B cell (primary cell): Measurements from ENCODE around the gene SLC2A3. TPM values are rescaled to one million over a fixed set of nuclear protein-coding genes. Genes with fewer than 3 reads are reported as not detected.
A peak's percentile ranks its signal among the peaks of the same experiment; 100 is the strongest.
"Not testable (repeated sequence)": the region's sequence is repeated elsewhere in the genome, so short reads cannot be mapped to it uniquely, and the experiment has no call there.

Source experiments
- ATAC-seq: fragments of 200-7000 bp; cut with Tn5 transposase; one replicate; pipeline ENCODE4 v1.10.0; 2021; ENCODE audit warnings: low read depth, mild to moderate bottlenecking, moderate number of reproducible peaks, moderate library complexity
- CTCF ChIA-PET: fragments of 350-600 bp; sonication (Branson Sonifier 250); formaldehyde crosslinking; loops from one replicate; lab custom pipeline; 2021; ENCODE audit warnings: antibody characterized with exemption, inconsistent platforms; lab: Charles Lee
- POLR2A ChIA-PET: fragments of 350-600 bp; sonication (Branson Sonifier 250); formaldehyde crosslinking; loops from one replicate; lab custom pipeline; 2021; ENCODE audit warnings: antibody characterized with exemption; lab: Charles Lee
- DNase-seq: peaks from one replicate; pipeline ENCODE4 v3.0.0; 2013
- H2AFZ ChIP-seq: 2 replicates; pipeline ENCODE4 v1.6.1; 2012; ENCODE audit warnings: mild to moderate bottlenecking, low read depth, low read length; ENCODE audit not compliant: insufficient read depth, poor library complexity, severe bottlenecking
- H3K27ac ChIP-seq, 2 donors: 1 replicate in 1 of 2; 2 replicates in 1 of 2; pipeline ENCODE4 v1.5.1; 2012 to 2013; ENCODE audit warnings: low read length in 2 of 2, mild to moderate bottlenecking in 2 of 2, moderate library complexity in 1 of 2
- H3K27me3 ChIP-seq, 4 experiments: fragments of 200-600 bp in 1 of 4; sonication (generic) in 1 of 4; replicated peaks in 1 of 4; 1 replicate in 2 of 4; 2 replicates in 2 of 4; pipeline versions ENCODE4 v1.6.1 to v1.7.0; 2013 to 2016; ENCODE audit warnings: low read length in 3 of 4, mild to moderate bottlenecking in 2 of 4, mixed read lengths in 1 of 4, moderate library complexity in 1 of 4; ENCODE audit not compliant: insufficient read depth in 4 of 4, control insufficient read depth in 3 of 4; ENCODE audit errors: control extremely low read depth in 1 of 4
- H3K36me3 ChIP-seq, 2 experiments: replicated peaks in 1 of 2; 1 replicate in 1 of 2; 2 replicates in 1 of 2; pipeline versions ENCODE4 v1.6.1 to v1.7.1; 2013; ENCODE audit warnings: low read length in 1 of 2; ENCODE audit not compliant: insufficient read depth in 2 of 2, control insufficient read depth in 1 of 2; ENCODE audit errors: control extremely low read depth in 1 of 2, extremely low read depth in 1 of 2
- H3K4me1 ChIP-seq, 2 donors: fragments of 200-600 bp in 1 of 2; sonication (generic) in 1 of 2; 1 replicate in 1 of 2; 2 replicates in 1 of 2; pipeline versions ENCODE4 v1.5.1 to v1.6.1; 2013 to 2017; ENCODE audit warnings: low read length in 2 of 2; ENCODE audit not compliant: control insufficient read depth in 2 of 2, insufficient read depth in 2 of 2
- H3K4me2 ChIP-seq: replicated peaks from 2 replicates; pipeline ENCODE3; 2012; ENCODE audit warnings: mild to moderate bottlenecking, low read depth, low read length; ENCODE audit not compliant: poor library complexity, severe bottlenecking
- H3K4me3 ChIP-seq, 5 experiments: fragments of 200-600 bp in 1 of 5; sonication (generic) in 1 of 5; 1 replicate in 3 of 5; 2 replicates in 2 of 5; pipeline versions ENCODE4 v1.5.1 to v1.7.0; 2011 to 2016; ENCODE audit warnings: low read length in 4 of 5, mild to moderate bottlenecking in 4 of 5, low read depth in 2 of 5, control low read depth in 1 of 5, moderate library complexity in 1 of 5; ENCODE audit not compliant: insufficient read depth in 1 of 5; ENCODE audit errors: control extremely low read depth in 1 of 5, extremely low read depth in 1 of 5
- H3K79me2 ChIP-seq: fragments of 200-600 bp; sonication (generic); one replicate; pipeline ENCODE4 v1.6.0; 2016; ENCODE audit warnings: low read length; ENCODE audit not compliant: control insufficient read depth, insufficient read depth
- H3K9ac ChIP-seq: fragments of 200-600 bp; sonication (generic); 2 replicates; pipeline ENCODE4 v1.6.1; 2017; ENCODE audit warnings: mild to moderate bottlenecking, low read length, moderate library complexity
- H3K9me3 ChIP-seq, 3 donors: one replicate each; pipeline versions ENCODE4 v1.6.1 to v1.7.1; 2013; ENCODE audit warnings: low read length in 2 of 3; ENCODE audit not compliant: control insufficient read depth in 2 of 3, insufficient read depth in 1 of 3; ENCODE audit errors: control extremely low read depth in 1 of 3
- H4K20me1 ChIP-seq: 2 replicates; pipeline ENCODE4 v1.6.0; 2012; ENCODE audit warnings: mild to moderate bottlenecking, low read length; ENCODE audit not compliant: insufficient read depth, control insufficient read depth, poor library complexity, severe bottlenecking
- H3K27ac Mint-ChIP-seq: one replicate; pipeline ENCODE4 v1.8.0; 2021; ENCODE audit warnings: mixed read lengths
- H3K27me3 Mint-ChIP-seq: one replicate; pipeline ENCODE4 v1.8.0; 2021; ENCODE audit warnings: mixed read lengths
- H3K4me1 Mint-ChIP-seq: one replicate; pipeline ENCODE4 v1.8.0; 2021; ENCODE audit warnings: mixed read lengths
- H3K4me3 Mint-ChIP-seq: one replicate; pipeline ENCODE4 v1.8.0; 2021; ENCODE audit warnings: mixed read lengths
- H3K9me3 Mint-ChIP-seq: one replicate; pipeline ENCODE4 v1.8.0; 2022; ENCODE audit warnings: mixed read lengths; ENCODE audit not compliant: insufficient read depth
- CTCF ChIP-seq: fragments of 200-600 bp; IDR thresholded peaks from one replicate; pipeline ENCODE4 v1.8.0; 2022; ENCODE audit warnings: antibody characterized with exemption, mild to moderate bottlenecking
- EZH2 ChIP-seq: IDR thresholded peaks from 2 replicates; pipeline ENCODE4 v1.6.1; 2012; ENCODE audit warnings: borderline replicate concordance, low read depth, mild to moderate bottlenecking, moderate library complexity, low read length; ENCODE audit not compliant: insufficient read depth, poor library complexity, severe bottlenecking
- WGBS: methylation state at CpG from one replicate; pipeline ENCODE4 v1.1.5; 2013; ENCODE audit warnings: missing lambda C conversion rate; ENCODE audit not compliant: insufficient coverage; 5-methylcytosine and 5-hydroxymethylcytosine counted together
- intact Hi-C: fragments of 100-400 bp; cut with micrococcal nuclease; formaldehyde crosslinking; loops from one replicate; pipeline ENCODE4 v1.10.0; 2022
- polyA plus RNA-seq: library from polyadenylated mRNA; depleted of rRNA; stranded (reverse); fragments of >200 nt; gene quantifications from 2 replicates; pipeline ENCODE4 v1.2.3, GENCODE V29; 2012
- total RNA-seq, 2 donors: library from RNA; stranded (reverse); fragments of 120-200 nt in 1 of 2; gene quantifications; 1 replicate in 1 of 2; 2 replicates in 1 of 2; pipeline versions ENCODE4 v1.2.3 to v1.2.4, GENCODE V29; 2013 to 2022

The SLC2A3 gene
- total and polyA plus RNA-seq, 2 donors (not counting 1 experiment from before 2014, with no cell fraction given), result 215 to 284 TPM

- H3K79me2 ChIP-seq, H3K9ac ChIP-seq, intact Hi-C loops, H3K9me3 ChIP-seq, H2AFZ ChIP-seq, H3K27me3 Mint-ChIP-seq, ATAC-seq, DNase-seq, H3K27ac Mint-ChIP-seq, H3K4me2 ChIP-seq, H3K4me3 ChIP-seq, H3K4me1 ChIP-seq, H3K4me1 Mint-ChIP-seq, H3K4me3 Mint-ChIP-seq, H3K9me3 Mint-ChIP-seq, H3K27ac ChIP-seq, H3K27me3 ChIP-seq: not testable (repeated sequence)
- ChIA-PET CTCF (interaction anchor here (0.9 to 1.5 kb wide), 3 partner anchors 15 to 77 kb away, joined by 4 to 5 read pairs (median 5); no protein-coding TSS in a partner anchor), POLR2A (interaction anchor here (0.7 kb wide), 1 partner anchor 109 kb away, joined by 4 read pairs; no protein-coding TSS in a partner anchor)
- H3K36me3 ChIP-seq, result peaks cover 3 to 64% of the 10 kb centered on the region in 2 experiments
- peaks cover 33% of the 10 kb centered on the region for H4K20me1 ChIP-seq
- WGBS, result 94% methylated on average over 3 of the region's 7 CpGs
Measured at GRCh38 chr12:7918268-7918590, 17.8 kb downstream of the SLC2A3 start.

GRCh38 chr12:7917392-7918267, 18.4 kb downstream of the SLC2A3 start:
- DNase-seq (peak; percentile 19), ATAC-seq (no peak)
- no peaks in the 10 kb centered on the region for H3K79me2 ChIP-seq
- intact Hi-C loops, result no loop called here
- 100% methylated on average over 1 of the region's 19 CpGs for WGBS
- no peak overlapping the region for H3K4me2 ChIP-seq
- no peak overlapping the region for H2AFZ ChIP-seq
- H3K27me3 Mint-ChIP-seq, result no peaks in the 10 kb centered on the region
- no peak overlapping the region for H3K4me3 Mint-ChIP-seq
- H3K27me3 ChIP-seq, result no peaks in the 10 kb centered on the region
- H4K20me1 ChIP-seq, result peaks cover 27% of the 10 kb centered on the region
- H3K4me1 ChIP-seq, result peaks cover 0 to 2% of the 10 kb centered on the region in 2 donors
- H3K27ac Mint-ChIP-seq, result no peak overlapping the region
- H3K36me3 ChIP-seq, result peaks cover 1 to 58% of the 10 kb centered on the region in 2 experiments
- no peak overlapping the region for H3K27ac ChIP-seq
- no peak overlapping the region for H3K9ac ChIP-seq
- no peak overlapping the region for H3K4me3 ChIP-seq
- CTCF ChIA-PET, result no interaction called here
- POLR2A ChIA-PET, result no interaction called here
- H3K9me3 Mint-ChIP-seq, result no peaks in the 10 kb centered on the region
- peaks cover 3% of the 10 kb centered on the region for H3K4me1 Mint-ChIP-seq
- peaks cover 0 to 3% (median 0%) of the 10 kb centered on the region in 3 donors for H3K9me3 ChIP-seq
- TF ChIP-seq EZH2 (no peak), CTCF (no peak)
